ENCODE data around the gene PTGIS.
A peak's percentile ranks its signal among the peaks of the same experiment; 100 is the strongest.

The PTGIS gene

DNA sequence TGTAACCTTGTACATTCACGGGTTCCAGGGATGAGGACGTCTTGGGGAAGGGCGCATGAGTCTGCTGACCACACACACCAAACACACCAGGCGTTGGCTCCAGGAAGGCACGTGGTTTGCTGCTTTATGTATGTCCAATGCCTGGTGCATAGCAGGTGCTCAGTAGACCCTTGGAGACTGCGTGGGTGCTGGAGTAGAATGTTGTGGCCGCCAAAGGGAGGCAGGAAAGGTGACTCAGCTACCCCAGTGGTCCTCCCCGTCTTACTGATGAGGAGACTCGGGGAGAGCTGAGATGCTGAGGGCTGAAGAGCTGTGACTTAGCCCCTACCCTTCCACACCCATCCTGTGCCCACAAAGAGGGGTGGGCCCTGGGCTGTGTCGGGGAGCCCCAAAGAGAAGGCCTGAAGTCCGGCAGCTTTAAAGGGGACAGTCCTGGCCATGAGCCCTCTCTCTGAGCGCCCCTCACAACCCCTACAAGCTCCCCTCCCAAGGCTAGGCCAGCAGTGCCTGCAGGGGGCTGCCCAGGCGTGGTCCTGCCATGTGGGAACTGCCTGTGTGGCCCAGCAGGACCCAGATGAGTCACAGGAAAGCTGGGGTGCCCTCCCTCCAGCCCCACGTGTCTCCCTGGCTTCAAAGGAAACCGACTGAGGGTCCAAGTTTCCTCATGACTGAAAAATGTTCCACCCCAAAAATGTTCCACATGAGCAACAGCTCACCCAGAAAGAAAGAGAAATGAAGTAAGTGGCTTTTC is 28.0 kb upstream of the PTGIS start:
- DNase-seq = no peak

DNA sequence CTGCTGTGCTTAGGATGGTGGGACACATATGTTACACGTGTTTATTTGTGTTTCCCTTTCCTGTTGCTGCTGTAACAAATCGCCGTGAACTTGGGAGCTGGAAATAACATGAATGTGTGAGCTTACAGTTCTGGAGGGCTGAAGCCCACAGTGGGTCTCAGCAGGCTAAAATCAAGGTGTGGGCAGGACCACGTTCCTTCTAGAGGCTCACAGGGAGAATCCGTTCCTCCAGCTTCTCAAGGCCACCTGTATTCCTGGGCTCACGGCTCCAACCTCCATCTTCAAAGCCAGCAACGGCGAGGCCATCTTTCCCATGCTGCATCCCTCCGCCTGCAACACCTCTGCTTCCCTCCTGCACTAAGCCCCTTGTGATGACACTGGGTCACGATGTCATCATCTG is 27.4 kb upstream of the PTGIS start:
- DNase-seq = no peak

DNA sequence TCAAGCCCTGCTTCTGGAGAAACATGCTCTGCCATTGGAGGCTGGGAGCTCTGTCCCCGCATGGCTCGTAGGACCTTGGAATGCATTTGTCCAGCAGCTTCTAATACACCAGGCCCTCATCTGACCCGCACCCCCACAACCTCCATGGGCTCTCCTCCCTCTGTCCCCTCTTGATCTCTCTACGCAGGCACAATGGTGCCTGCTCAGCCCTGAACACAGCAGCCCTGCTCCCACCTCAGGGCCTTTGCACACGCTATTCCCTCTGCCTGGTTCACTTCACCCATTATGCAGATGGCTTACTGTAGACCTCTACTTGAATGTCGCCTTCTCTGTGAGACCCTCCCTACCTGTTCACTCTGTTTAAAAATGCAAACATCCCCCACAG is 27.0 kb upstream of the PTGIS start:
- DNase-seq = no peak

DNA sequence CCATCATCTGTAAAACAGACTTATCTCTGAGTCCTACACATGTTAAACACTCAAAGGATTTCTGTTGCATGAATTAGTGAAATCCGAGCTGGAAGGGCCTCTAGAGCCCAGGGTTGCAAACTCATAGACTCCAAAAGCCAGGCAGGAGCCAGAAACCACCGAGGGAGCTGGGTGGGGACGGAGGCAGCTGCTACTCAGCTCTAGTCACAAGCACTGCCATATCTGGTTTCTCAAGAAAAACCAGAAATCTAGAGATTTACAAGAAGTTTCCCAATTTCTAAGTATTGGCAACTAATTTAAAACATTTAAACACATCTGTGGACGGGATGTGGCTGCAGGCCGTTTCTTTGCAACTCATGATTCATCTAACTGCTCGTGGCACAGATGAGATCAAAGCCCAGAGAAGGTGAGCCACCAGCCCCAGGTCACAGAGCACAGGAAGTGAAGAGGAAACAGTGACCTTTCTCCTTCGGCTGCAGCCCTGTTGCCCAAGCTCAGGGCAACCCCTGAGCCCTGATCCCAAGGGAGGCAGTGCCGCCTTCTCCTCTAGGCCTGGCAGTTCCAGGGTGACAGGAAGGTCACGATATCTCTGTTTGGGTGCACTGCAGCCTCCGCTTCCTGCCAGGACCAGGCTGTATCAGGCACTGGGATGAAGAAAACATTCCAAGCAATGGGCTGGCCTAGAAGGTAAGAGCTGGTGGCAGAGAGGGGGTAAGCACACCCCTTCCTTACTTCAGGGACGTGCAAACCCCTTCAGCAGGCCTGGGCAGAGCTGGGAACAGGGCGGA is 26.4 kb upstream of the PTGIS start:
- no peak for DNase-seq

DNA sequence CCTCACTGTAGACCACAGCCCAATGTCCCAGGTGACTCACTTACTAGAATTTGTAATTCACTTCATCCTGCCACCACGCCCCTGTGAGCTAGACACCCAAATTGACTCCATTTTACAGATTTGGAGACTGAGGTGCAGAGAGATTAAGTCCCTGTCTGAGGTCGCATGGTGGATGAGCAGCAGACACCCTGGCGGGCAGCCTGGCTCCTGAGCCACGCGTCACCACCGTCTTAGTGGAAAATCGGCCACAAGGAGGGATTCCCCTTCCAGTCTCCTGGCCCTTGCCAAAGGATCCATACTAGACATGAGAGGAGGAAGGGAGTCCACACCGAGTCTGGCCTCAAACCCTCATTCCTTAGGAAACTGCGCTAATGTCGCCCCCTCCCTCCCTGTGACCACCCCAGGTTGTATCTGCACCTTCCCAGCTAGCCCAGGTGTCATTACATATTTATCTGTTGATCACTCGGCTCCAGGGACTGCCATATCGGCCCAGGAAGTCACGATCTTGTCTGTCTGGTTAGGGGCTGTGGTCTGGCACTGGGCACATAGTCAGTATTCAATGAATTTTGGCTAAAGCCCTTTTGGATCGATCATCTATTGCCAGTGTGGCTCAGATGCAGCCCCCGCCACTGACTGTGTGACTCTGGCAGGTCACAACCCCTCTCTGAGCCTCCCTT is 25.7 kb upstream of the PTGIS start:
- DNase-seq = no peak

DNA sequence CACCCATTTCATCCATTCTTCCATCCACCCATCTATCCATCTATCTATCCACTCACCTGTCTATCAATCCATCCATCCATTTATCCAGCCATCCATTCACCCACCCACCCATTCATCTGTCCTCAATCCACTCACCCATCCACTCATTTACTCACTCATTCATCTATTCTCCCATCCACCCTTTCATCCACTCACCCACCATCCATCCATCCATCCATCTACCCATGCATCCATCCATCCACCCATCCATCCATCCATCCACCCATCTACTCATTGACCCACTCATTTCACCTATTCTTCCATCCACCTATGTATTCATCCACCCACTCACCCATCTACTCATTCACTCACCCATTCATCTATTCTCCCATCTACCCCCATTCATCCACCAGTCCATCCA is 24.2 kb upstream of the PTGIS start:
- no peak for DNase-seq

DNA sequence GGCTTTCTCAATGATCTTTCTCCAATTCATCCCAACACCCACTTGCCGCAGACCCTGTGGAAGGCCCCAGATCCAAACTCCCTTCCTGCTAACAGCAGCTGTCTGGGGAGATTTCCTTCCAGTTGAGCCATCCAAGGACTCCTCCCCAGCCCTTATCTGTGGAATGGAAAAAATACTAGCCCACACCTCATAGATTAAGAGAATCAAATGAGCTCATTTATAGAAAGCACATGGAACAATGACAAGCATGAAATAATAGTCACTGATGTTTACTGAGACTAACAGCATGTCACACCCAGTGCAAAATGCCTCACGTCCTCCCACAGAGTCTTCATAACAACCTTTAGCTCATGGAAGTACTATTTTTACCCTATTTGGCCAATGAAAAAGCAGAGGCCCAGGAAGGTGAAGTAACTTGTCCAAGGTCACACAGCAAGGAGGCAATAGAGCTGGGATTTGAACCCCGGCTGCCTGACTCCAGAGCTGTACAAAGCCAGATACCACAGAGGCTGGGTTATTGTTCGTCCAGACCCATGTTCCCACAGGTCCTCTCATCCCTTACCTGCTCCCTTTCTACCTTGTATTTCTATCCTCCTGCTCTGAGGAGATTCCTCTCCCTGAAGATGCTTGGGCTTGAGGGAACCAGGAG is 23.4 kb upstream of the PTGIS start:
- no peak for DNase-seq

DNA sequence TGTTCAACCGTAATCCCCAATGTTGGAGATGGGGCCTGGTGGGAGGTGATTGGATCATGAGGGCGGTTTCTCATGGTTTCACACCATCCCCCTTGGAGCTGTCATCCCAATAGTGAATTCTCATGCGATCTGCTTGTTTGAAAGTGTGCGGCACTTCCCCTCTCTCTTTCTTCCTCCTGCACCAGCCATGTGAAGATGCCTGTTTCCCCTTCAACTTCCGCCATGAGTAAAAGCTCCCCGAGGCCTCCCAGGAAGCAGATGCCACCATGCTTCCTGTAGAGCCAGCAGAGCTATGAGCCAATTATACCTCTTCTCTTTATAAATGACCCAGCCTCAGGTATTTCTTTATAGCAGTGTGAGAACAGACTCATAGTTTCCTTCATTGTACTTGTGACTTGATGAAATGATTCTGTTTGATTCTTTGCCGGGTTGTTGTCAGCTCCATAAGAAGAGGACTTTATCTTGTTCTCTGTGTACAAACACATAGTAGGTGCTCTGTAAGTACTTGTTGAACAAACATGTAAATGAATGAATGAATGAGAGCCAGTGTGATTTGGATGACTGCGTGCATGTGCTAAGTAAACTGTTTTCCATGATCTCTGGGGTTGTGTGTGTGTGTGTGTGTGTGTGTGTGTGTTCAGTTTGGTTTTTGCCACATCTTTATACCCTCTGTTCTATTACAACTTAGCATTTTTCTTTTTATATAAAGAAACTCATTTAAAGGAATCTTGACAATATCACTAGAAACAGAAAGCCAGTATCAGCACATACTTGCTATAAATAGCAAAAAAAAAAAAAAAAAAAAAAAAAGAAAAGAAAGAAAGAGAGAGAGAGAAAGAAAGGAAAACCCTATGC is 22.5 kb upstream of the PTGIS start:
- DNase-seq = no peak

DNA sequence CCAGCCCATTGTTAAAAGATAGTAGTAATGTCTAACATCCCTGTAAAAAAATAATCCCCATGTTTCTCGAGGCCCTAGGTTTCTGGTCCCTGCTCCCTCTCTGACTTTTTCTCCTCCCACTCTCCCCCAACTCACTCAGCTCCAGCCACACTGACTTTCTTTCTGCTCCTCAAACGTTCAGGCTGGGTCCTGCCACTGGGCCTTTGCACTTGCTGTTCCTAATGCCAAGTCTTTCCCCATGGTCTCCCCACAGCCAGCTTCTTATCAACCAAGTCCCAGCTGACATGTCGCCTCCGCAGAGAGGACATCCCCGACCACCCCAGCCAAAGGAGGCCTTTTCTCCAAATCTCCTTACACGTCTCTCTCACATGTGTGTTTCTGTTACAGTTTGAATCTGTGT is 21.8 kb upstream of the PTGIS start:
- DNase-seq = no peak

DNA sequence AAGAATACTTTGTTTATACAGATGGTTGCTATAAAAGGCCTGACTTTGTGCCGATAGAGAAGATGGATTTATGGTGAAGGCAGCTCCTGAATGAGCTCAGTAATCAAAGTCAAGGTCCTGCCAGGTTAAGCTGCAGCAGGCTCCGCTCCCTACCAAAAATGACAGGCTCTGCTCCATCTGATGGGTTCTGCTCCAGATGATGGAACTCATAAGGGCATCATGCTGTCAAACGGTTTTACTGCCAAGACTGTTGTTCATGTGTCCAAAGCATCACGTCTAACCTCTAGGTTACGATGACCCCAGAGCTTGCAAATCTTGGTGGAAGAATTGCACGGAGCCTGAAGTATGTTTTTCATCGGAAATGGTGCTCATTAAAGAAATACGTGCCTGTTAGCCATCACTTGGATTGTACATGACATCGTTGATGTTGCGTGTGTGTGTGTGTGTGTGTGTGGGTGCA is 19.2 kb upstream of the PTGIS start:
- DNase-seq = no peak

DNA sequence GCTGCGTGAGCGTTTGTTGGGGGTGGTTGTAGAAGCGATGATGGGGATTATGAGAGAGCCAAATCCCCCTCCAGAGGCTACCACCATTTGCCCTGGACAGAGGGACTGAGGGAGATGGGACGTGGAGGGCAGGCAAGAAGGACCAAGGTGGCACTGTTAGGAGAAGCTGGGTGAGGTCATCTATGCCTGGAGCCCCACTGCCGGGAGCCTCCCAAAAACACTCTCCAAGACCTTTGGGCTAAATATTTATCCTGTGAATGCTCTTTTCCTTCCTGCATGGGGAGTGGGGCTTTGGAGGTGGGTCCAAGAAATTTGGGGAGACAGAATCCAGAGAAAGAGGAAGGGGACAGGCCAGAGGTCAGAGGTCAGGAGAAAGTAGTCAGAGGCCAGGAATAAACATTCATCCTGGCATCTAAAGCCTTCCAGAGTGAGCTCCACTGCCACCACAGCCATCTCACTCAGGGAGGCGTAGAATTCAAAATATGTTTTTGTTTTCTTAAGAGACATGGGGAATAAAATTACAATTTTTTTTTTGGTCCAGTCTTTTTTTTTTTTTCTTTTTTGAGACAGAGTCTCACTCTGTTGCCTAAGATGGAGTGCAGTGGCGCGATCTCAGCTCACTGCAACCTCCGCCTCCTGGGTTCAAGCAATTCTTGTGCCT is 17.8 kb upstream of the PTGIS start:
- DNase-seq = no peak

DNA sequence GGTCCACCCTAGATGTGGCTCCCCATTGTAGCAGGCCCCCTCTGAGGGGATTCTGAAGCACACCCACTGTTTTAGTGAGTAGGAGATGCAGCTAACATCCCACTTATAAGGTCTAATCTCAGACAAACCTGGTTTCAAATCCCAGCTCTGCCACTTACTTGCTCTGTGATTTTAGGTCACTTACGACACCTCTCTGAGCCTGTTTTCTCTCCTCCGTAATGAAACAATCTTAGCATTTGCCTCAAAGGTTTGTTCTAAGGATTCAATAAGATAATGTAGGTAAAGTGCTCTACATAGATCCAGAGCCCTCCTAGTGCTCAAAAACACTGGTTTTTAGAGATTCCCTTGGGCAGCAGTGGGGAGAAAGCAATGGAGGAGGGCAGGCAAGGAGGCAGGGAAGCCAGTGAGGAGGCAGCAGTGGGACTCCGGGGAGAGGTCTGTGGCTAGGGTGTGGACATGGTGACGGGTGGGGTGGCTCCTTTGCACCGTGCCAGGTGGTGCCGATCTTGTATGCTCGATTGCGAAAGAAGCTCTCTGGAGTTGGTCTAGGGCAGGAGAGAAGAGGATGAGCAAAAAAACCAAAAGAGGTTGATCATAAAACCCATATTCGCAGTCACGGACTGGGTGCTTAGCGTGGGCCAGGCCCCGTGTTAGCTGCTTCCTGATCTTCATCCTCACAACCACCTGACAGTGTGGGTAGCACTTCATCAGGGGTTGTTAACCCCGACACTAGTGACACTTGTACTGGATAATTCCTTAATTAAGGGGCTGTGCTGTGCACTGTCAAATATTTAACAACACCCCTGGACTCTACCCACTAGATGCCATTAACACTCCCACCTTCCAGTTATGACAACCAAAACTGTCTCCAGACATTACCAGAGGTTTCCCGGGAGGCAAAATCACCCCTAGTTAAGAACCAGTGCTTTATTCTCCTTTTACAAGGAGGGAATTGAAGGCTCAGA is 16.8 kb upstream of the PTGIS start:
- DNase-seq = no peak

DNA sequence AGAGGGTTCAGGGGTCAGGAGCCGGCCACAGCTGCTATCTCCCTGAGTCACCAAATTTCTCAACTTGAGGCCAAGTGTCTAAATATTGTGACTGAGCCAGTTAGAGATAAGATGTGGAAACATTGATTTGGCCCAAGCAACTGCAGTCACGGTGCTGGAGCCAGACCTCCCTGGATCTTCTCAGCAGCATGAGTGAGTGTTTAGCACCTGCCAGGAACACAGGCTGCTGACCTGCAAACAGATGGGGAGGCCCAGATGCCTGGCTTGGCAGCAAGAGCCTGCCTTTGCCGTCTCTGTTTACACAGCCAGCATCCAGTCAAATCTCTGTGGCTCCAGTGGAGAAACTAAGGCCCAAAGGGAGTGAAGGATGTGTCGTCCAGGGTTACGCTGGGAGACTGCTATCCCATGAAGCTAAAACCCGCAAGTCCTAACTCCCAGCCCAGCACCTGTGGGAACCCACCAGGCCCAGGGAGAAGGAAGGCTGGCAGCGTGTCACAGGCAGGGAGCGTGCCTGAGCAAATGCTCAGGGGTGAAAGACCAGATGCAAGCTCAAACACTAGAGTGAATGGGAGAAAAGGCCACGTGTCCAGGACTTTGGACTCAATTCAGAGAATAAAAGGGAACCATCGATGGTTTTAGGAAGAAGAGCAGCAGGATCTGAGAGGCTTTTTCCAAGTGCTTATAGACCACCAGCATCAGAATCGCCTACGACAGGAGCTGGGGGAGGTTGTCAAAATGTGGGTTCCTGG is 15.9 kb upstream of the PTGIS start:
- peak; percentile 8 to 58 for DNase-seq

DNA sequence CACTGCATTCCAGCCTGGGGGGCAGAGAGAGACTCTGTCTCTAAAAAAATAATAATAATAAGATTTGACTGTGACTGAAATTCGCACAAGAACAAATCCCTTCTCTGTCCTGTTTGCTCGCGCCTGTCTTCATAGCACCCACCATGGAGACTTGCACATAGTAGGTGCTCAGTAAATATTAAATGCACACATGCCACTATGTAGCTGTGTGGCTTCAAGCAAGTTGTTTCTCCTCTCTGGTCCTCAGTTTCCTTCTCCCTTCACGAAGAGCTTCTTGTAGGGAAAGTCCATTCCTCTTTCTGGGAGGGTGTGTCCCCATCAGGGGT is 15.4 kb upstream of the PTGIS start:
- DNase-seq = no peak

DNA sequence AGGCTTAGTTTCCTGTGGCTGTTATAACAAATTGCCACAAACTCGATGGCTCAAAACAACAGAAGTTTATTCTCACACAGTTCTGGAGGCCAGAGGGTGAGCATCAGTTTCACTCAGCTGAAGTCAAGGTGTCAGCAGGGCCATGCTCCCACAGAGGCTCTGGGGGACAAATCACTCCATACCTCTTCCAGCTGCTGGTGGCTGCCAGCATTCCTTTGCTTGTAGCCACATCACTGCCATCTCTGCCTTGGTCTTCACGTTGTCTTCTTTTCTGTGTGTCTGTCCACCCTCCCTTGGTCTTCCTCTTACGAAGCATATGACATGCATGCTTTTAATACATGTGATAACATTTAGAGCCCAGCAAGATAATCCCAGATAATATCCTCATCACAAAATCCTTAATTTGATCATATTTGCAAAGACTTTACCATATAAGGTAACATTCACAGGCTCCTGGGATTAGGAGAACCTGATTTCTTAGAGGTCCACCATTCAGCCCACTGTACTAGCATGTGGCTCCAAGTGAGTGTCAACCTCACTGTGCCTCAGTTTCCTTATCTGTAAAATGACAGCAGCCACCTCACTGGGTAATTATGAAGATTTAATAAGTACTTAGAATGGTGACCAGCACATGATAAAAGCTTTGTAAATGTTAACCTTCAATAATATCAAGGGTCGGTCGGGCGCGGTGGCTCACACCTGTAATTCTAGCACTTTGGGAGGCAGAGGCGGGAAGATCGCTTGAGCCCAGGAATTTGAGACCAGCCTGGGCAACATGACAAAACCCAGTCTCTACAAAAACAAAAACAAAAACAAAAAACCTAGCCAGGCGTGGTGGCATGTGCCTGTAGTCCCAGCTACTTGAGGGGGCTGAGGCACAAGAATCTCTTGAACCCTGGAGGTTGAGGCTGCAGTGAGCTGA is 14.7 kb upstream of the PTGIS start:
- no peak for DNase-seq

DNA sequence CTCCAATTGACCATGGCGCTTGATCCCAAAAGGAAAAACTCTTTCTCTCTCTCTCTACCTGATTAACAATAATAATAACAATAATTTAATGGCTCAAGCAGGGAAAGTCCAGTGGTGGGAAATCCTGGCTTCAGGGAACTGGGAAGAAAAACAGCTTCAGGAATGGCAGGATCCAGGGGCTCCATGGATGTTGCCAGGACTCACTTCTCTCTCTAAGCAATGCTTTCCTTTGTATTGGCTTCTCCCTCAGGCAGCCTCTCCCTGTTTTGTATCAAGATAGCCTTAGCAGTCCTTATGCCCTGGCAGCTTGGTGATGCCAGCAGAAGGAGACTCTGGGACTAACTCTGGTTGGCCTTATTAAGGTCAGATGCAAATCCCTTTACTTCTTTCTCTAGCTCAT is 13.5 kb upstream of the PTGIS start:
- DNase-seq = no peak

DNA sequence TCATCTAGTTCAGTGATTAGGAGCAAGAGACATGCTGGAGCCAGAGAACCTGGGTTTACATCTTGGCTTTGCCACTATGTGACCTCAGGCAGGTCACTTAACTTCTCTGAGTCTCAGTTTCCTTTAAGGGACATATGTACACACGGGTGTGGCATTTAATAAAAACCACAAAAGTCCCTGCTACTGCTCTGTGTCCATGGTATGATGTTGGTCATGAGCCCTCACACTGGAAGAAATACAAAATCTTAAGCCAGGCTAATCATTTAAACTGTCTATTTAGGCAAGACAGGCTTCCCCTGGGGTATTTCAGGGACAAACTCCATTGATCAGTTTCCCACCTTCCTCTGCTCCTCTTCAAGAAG is 12.9 kb upstream of the PTGIS start:
- no peak for DNase-seq

DNA sequence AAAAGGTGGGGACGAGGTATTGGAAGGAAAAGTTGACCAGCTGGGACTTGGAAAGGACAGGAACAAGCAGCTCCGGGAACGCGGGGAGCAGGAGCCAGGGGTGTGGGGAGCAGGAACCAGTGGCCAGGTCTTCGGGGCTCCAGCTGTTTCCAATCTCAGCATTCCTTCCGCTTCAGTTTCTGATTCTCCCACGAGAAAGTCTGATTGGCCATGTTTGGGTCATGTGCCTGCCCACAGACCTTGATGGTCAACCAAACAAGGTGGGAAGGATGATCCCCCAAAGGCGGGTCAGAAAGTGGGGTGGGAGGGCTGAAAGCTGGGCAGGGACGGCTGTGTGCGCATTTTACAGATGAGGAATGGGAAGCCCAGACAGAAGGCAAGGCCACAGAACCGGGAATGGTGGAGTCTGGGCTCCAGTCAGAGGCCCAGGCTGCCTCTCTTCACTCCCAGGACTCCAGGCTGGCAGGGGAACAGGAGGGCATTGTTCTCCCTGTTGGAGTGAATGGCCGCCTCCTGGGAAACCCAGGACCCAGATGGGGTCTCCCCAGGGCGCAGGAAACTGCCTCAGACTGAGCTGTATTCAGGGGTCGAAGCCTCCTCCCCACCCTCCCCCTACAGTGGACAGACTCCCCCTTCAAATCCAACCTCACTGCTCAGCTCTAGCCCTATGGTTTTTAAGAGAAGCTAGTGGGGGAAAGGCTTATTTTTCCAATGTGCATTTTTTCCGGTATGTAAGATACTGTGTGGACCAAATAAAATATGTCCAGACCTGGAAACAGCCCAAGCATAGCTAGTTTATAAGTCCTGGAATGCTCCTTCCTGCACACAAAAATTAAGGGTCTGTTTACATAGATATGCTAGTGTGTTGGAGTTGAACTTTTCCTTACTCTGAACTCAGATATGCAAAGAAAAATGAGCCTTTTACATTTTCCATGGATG is 12.2 kb upstream of the PTGIS start:
- no peak for DNase-seq

Measured in NCI-H2081 (cell line).